Common myeloid progenitor, CD34-positive (primary cell): ENCODE data around the gene ABI3BP.

Experiments
- CTCF ChIA-PET: fragments of 350-600 bp; sonication (Branson Sonifier 250); formaldehyde crosslinking; loops from one replicate; lab custom pipeline; 2021; ENCODE audit warnings: antibody characterized with exemption; lab: Charles Lee
- POLR2A ChIA-PET: fragments of 350-600 bp; sonication (Branson Sonifier 250); formaldehyde crosslinking; loops from one replicate; lab custom pipeline; 2021; ENCODE audit warnings: antibody characterized with exemption; lab: Charles Lee
- DNase-seq, 3 donors: peaks; one replicate each; pipeline versions ENCODE4 v3.0.0 to v3.0.0-alpha.2; 2013
- H3K27ac ChIP-seq, 2 experiments: 1 replicate in 1 of 2; 2 replicates in 1 of 2; pipeline ENCODE4 v1.7.0; 2013; ENCODE audit warnings: inconsistent platforms in 2 of 2, low read length in 2 of 2, mild to moderate bottlenecking in 2 of 2, low read depth in 1 of 2, moderate library complexity in 1 of 2; ENCODE audit not compliant: severe bottlenecking in 2 of 2, insufficient read depth in 1 of 2, poor library complexity in 1 of 2
- H3K27me3 ChIP-seq, 5 experiments: replicated peaks in 2 of 5; 1 replicate in 3 of 5; 2 replicates in 2 of 5; pipeline versions ENCODE4 v1.6.1 to v1.7.0; 2013; ENCODE audit warnings: low read length in 4 of 5, mild to moderate bottlenecking in 2 of 5, moderate library complexity in 2 of 5, inconsistent platforms in 1 of 5; ENCODE audit not compliant: insufficient read depth in 5 of 5, control insufficient read depth in 4 of 5
- H3K36me3 ChIP-seq, 4 experiments: 1 replicate in 2 of 4; 2 replicates in 2 of 4; pipeline versions ENCODE4 v1.6.1 to v1.7.0; 2013; ENCODE audit warnings: low read length in 3 of 4, control low read depth in 1 of 4, mild to moderate bottlenecking in 1 of 4; ENCODE audit not compliant: control insufficient read depth in 4 of 4, insufficient read depth in 4 of 4
- H3K4me1 ChIP-seq, 4 experiments: 1 replicate in 3 of 4; 2 replicates in 1 of 4; pipeline versions ENCODE4 v1.6.1 to v1.7.1; 2013; ENCODE audit warnings: low read length in 3 of 4, mild to moderate bottlenecking in 3 of 4, control low read depth in 1 of 4, inconsistent platforms in 1 of 4, moderate library complexity in 1 of 4; ENCODE audit not compliant: control insufficient read depth in 4 of 4, insufficient read depth in 4 of 4; ENCODE audit errors: control extremely low read depth in 1 of 4
- H3K4me3 ChIP-seq, 7 experiments: 1 replicate in 4 of 7; 2 replicates in 3 of 7; pipeline versions ENCODE4 v1.5.1 to v1.7.0; 2013; ENCODE audit warnings: mild to moderate bottlenecking in 7 of 7, low read length in 6 of 7, moderate library complexity in 6 of 7, inconsistent platforms in 2 of 7, low read depth in 2 of 7, control low read depth in 1 of 7; ENCODE audit not compliant: insufficient read depth in 4 of 7, control insufficient read depth in 1 of 7; ENCODE audit errors: extremely low read depth in 1 of 7
- H3K9me3 ChIP-seq, 5 experiments: 1 replicate in 4 of 5; 2 replicates in 1 of 5; pipeline versions ENCODE4 v1.6.1 to v1.7.1; 2013; ENCODE audit warnings: low read length in 4 of 5, mild to moderate bottlenecking in 2 of 5, inconsistent platforms in 1 of 5, low read depth in 1 of 5, moderate library complexity in 1 of 5; ENCODE audit not compliant: control insufficient read depth in 4 of 5, insufficient read depth in 2 of 5; ENCODE audit errors: control extremely low read depth in 1 of 5
- WGBS: methylation state at CpG from one replicate; pipeline ENCODE4 v1.1.5; 2013; ENCODE audit not compliant: insufficient coverage; 5-methylcytosine and 5-hydroxymethylcytosine counted together

Gene ABI3BP

DNA sequence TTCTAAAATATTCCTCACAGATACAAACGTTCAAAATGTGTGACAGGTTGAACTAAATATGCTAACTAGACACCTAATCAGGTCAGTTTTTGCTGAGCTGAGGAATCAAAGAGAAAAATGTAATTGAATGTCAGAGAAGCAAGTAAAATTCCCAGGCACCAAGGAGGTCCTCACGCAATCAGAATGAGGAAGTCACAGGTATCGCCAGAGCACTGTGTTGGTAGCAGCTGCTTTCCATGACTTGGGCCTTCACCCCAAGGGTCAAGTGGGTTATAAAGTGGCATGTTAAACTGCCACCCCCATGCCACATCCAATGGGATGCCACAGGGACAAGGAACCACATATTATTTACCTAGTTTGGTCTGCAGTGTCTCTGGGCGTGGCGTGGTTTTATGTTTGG lies 158.9 kb downstream of the ABI3BP start:
- Histone ChIP-seq H3K4me3 (no peak overlapping the region), H3K4me1 (peaks cover 0 to 4% (median 0%) of the 10 kb centered on the region in 4 experiments), H3K36me3 (no peaks in the 10 kb centered on the region), H3K27me3 (peaks cover 7 to 66% (median 26%) of the 10 kb centered on the region in 5 experiments), H3K9me3 (peaks cover 0 to 5% (median 0%) of the 10 kb centered on the region in 5 experiments), H3K27ac (no peak overlapping the region)
- POLR2A ChIA-PET = no interaction called here
- DNase-seq = no peak
- CTCF ChIA-PET = no interaction called here
- WGBS = 83% methylated on average over 2 of the region's 5 CpGs

DNA sequence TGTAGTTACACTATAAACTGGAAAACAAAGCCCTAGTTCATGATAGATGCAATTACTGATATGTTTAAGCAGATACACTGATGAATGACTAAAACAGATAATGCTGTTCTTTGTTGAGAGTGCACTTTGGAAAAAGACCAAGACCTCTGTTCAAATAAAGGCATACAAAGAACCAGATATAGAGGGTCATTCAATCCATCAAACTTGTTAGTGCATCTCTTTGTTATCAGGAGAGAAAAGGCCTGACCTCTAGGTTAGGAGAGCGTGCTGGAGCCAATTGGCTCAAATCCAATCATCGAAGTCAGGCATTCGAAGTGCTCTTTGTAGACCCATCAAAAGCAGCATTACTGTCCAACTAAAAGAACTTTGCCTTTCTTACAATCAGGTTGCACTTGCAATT lies 159.7 kb downstream of the ABI3BP start:
- Histone ChIP-seq H3K36me3 (no peaks in the 10 kb centered on the region), H3K4me3 (no peak overlapping the region), H3K27ac (no peak overlapping the region), H3K27me3 (peaks cover 2 to 60% (median 22%) of the 10 kb centered on the region in 5 experiments), H3K4me1 (peaks cover 0 to 4% (median 0%) of the 10 kb centered on the region in 4 experiments), H3K9me3 (peaks cover 0 to 5% (median 0%) of the 10 kb centered on the region in 5 experiments)
- CTCF ChIA-PET = no interaction called here
- WGBS = 100% methylated on average over 1 of the region's 3 CpGs
- no peak for DNase-seq
- POLR2A ChIA-PET = no interaction called here

DNA sequence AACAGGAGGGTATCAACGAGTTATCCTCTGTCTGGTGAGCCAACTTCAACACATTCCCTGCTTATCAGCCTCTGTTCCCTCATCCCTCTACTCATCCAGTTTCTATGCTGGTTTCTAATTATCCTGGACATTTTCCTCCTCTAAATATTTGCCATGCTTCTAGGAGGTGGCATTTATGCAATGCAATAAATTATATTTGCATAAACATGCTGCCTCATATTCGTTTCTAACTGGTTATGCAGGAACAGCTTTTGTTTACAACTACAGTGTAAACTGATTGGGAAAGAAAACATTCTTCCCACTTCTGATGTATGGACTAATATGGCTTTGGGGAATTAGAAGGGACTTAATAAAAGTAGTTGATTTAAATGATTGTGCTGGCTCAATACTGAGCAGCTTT lies 161.6 kb downstream of the ABI3BP start:
- Histone ChIP-seq H3K4me3 (no peak overlapping the region), H3K27me3 (peaks cover 0 to 45% (median 15%) of the 10 kb centered on the region in 5 experiments), H3K36me3 (no peaks in the 10 kb centered on the region), H3K4me1 (no peaks in the 10 kb centered on the region), H3K9me3 (peaks cover 0 to 5% (median 0%) of the 10 kb centered on the region in 5 experiments), H3K27ac (no peak overlapping the region)
- DNase-seq = no peak
- CTCF ChIA-PET = interaction anchor here (0.9 kb wide), 1 partner anchor 14 kb away, joined by 4 read pairs; no protein-coding TSS in a partner anchor
- POLR2A ChIA-PET = no interaction called here
- WGBS = 100% methylated on average over 1 of the region's 2 CpGs

DNA sequence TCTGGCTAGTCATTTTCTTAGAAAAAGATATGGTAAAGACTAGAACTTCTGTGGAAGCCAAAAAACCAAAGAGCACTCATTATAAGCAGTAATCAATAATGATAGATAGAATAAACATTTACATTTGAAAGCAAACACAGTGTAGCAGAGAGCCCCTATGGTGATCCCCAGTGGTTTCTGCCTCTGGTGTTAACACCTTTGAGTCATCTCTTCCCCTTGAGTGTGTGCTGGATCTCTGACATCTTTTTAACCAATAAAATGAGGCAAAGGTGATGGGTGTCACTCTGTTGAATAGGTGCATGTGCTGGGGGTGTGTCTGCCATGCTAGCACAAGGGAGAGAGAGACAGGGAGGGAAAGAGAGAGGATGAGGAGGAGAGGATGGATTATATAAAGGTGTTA lies 162.3 kb downstream of the ABI3BP start:
- no peak for DNase-seq
- Histone ChIP-seq H3K27me3 (peaks cover 0 to 38% (median 11%) of the 10 kb centered on the region in 5 experiments), H3K4me3 (no peak overlapping the region), H3K9me3 (peaks cover 0 to 5% (median 0%) of the 10 kb centered on the region in 5 experiments), H3K4me1 (no peaks in the 10 kb centered on the region), H3K36me3 (no peaks in the 10 kb centered on the region), H3K27ac (no peak overlapping the region)
- POLR2A ChIA-PET = no interaction called here
- CTCF ChIA-PET = no interaction called here

DNA sequence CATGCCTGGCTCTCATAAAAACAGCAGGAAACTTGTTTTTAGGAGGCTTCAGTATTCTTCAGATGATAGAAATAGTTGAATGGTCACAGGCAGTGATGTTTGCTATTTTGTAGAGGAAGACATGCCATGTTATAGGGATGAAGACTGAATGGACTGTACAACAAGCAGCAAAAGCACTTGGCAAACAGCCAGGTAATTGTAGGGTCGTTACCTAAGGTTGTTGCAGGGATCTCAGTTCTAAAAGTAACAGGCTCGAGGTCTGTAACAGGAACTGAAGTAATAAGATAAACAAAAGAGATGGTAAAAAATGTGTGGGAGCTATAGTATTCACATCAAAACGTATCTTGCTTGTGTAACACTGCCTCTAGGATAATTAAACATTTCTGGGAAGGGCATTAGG lies 167.6 kb downstream of the ABI3BP start:
- no peaks in the 10 kb centered on the region for H3K4me1 ChIP-seq
- ChIA-PET CTCF (no interaction called here), POLR2A (no interaction called here)
- no peak overlapping the region for H3K4me3 ChIP-seq
- 78% methylated on average over 2 of the region's 3 CpGs for WGBS
- no peaks in the 10 kb centered on the region for H3K36me3 ChIP-seq
- no peaks in the 10 kb centered on the region for H3K9me3 ChIP-seq
- DNase-seq = no peak
- H3K27ac ChIP-seq = no peak overlapping the region
- peaks cover 0 to 7% (median 0%) of the 10 kb centered on the region in 5 experiments for H3K27me3 ChIP-seq

DNA sequence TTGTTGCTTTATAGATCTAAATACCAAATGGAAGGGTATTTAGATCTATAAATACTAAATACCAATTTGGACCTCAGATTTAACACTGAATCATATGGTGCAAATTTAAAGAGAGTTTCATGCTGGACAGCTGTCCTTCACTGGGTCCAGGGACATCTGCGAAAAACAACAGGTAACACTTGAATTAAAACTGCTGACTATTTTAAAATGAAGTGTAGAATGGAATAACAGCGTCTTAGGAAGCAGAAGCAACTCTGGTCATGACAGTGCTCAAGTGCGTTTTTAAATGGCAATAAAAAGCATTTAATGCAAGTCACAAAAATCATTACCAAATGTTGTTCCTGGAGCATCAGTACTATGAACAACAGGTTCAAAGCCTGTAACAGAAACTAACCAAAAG lies 177.6 kb downstream of the ABI3BP start:
- no peaks in the 10 kb centered on the region for H3K9me3 ChIP-seq
- POLR2A ChIA-PET = no interaction called here
- no peak for DNase-seq
- CTCF ChIA-PET = no interaction called here
- H3K27ac ChIP-seq = no peak overlapping the region
- no peaks in the 10 kb centered on the region for H3K36me3 ChIP-seq
- no peak overlapping the region for H3K4me3 ChIP-seq
- 60% methylated on average over 1 of the region's 3 CpGs for WGBS
- H3K27me3 ChIP-seq = no peaks in the 10 kb centered on the region
- H3K4me1 ChIP-seq = no peaks in the 10 kb centered on the region

DNA sequence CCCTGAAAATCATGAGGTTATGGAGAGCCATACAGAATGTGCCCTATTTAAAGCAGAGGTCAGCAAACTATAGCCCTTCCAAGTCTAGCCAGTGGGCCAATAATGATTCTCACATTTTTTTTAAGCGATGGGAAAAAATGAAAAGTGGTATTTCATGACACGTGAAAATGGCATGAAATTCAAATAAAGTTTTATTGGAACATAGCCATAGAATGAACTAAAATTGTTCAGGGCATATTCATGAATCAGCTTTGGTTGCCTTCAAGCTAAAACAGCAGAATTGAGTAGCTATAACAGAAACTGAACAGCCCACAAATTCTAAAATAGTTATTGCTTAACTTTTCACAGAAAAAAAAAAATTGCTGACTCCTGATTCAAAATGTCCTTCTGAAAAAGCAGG lies 179.4 kb downstream of the ABI3BP start:
- POLR2A ChIA-PET = no interaction called here

More for the DNA sequence above, 179.4 kb downstream of the ABI3BP start:
- CTCF ChIA-PET = no interaction called here
- Histone ChIP-seq H3K27ac (no peak overlapping the region), H3K4me1 (no peaks in the 10 kb centered on the region), H3K36me3 (no peaks in the 10 kb centered on the region), H3K27me3 (no peaks in the 10 kb centered on the region), H3K4me3 (no peak overlapping the region), H3K9me3 (no peaks in the 10 kb centered on the region)
- WGBS = 94% methylated on average over 2 of the region's 2 CpGs
- no peak for DNase-seq
